Measurements from ENCODE around the gene RAMP1.
A peak's percentile ranks its signal among the peaks of the same experiment; 100 is the strongest.

Gene RAMP1

DNA sequence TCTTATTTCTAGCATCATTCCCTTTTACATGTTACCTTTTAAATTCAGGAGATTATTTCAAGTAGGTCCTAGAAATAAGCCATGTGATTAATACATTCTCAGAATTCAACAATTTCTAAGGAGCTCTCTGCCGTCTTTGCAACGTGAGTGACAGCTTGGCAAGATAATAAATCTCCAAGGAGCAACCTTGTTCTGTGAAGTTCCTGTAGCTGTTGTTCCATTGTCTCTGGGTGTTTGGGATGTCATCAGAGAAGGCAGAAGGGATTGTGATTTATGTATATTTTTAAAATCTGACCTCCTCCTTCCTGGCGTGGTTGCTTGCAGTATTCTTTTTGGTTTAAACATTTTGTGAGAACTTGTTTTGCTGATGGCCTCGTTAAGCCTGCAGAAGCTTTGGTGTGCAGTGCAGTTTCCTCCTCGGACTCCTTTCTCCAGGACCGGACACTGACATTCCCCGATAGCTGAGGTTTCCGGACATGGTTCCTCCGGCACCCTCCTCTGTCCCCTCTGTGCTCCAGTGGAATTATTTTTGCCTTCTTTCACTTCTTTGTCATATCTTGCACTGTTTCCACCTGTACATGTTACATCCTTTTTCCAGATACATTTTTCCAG lies 33.7 kb downstream of the RAMP1 start:
- Mint-ChIP-seq H3K4me1 (peaks cover 17% of the 10 kb centered on the region), H3K27ac (peak overlapping the region; percentile 31), H3K4me3 (no peak overlapping the region), H3K27me3 (no peaks in the 10 kb centered on the region), H3K9me3 (no peaks in the 10 kb centered on the region), H3K36me3 (no peaks in the 10 kb centered on the region)
- ATAC-seq, result no peak

- ATAC-seq, result no peak
- Mint-ChIP-seq H3K36me3 (no peaks in the 10 kb centered on the region), H3K9me3 (no peaks in the 10 kb centered on the region), H3K27ac (no peak overlapping the region), H3K4me3 (no peak overlapping the region), H3K27me3 (no peaks in the 10 kb centered on the region), H3K4me1 (peaks cover 31% of the 10 kb centered on the region)
These were observed 35.1 kb downstream of the RAMP1 start for GRCh38 chr2:237894396-237894979.

DNA sequence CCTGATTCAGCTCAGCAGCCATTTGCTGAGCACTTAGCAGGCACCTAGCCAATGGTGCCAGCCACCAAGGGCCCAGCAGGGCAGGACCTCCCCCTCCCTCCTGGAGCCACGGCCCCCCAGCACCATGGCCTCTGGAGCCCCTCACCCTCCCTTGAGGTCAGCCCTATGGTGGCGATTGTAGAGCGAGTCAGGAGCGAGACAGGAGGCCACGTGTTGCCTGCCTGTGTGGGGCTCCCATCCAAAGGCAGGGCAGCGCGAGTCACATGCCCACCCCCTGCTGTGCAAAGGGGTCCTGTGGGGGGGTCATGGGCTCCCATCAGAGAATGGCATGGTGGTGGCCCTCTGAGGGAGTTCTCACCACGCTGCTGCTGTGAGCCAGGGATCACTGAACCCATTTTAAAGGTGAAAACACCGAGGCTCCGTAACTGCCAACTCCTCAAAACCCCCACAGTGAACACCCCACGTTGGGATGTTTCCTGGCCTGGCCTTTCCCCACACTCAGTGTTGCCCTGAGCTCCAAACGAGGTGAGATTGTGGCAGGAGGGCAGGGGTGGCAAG lies 35.6 kb downstream of the RAMP1 start:
- Mint-ChIP-seq H3K36me3 (no peaks in the 10 kb centered on the region), H3K4me1 (peaks cover 32% of the 10 kb centered on the region), H3K27ac (no peak overlapping the region), H3K9me3 (no peaks in the 10 kb centered on the region), H3K4me3 (no peak overlapping the region), H3K27me3 (no peaks in the 10 kb centered on the region)
- no peak for ATAC-seq

GRCh38 chr2:237895544-237896506 lies 36.4 kb downstream of the RAMP1 start:
- ATAC-seq, result no peak
- Mint-ChIP-seq H3K27ac (peak overlapping the region; percentile 77), H3K4me1 (peaks cover 27% of the 10 kb centered on the region)

GRCh38 chr2:237896507-237896892 lies 37.1 kb downstream of the RAMP1 start:
- Mint-ChIP-seq H3K27ac (peak overlapping the region; percentile 77), H3K36me3 (peaks cover 4% of the 10 kb centered on the region), H3K9me3 (no peaks in the 10 kb centered on the region), H3K4me3 (no peak overlapping the region), H3K4me1 (peaks cover 30% of the 10 kb centered on the region), H3K27me3 (peaks cover 4% of the 10 kb centered on the region)
- no peak for ATAC-seq

More at GRCh38 chr2:237895544-237896506, 36.4 kb downstream of the RAMP1 start:
- no peaks in the 10 kb centered on the region for H3K36me3 Mint-ChIP-seq
- no peaks in the 10 kb centered on the region for H3K9me3 Mint-ChIP-seq
- H3K27me3 Mint-ChIP-seq, result no peaks in the 10 kb centered on the region
- H3K4me3 Mint-ChIP-seq, result no peak overlapping the region

GRCh38 chr2:237896956-237897355 lies 37.5 kb downstream of the RAMP1 start:
- no peak for ATAC-seq
- Mint-ChIP-seq H3K27ac (peak overlapping the region; percentile 77), H3K36me3 (peaks cover 8% of the 10 kb centered on the region), H3K27me3 (peaks cover 8% of the 10 kb centered on the region), H3K9me3 (no peaks in the 10 kb centered on the region), H3K4me1 (peaks cover 35% of the 10 kb centered on the region), H3K4me3 (no peak overlapping the region)

GRCh38 chr2:237898057-237898414 lies 38.6 kb downstream of the RAMP1 start:
- no peaks in the 10 kb centered on the region for H3K9me3 Mint-ChIP-seq
- peaks cover 37% of the 10 kb centered on the region for H3K4me1 Mint-ChIP-seq
- H3K27ac Mint-ChIP-seq, result peak overlapping the region; percentile 77
- no peak overlapping the region for H3K4me3 Mint-ChIP-seq
- H3K27me3 Mint-ChIP-seq, result peaks cover 13% of the 10 kb centered on the region
- H3K36me3 Mint-ChIP-seq, result peaks cover 9% of the 10 kb centered on the region
- ATAC-seq, result no peak

- Mint-ChIP-seq H3K9me3 (no peaks in the 10 kb centered on the region), H3K27ac (peak overlapping the region; percentile 74), H3K4me1 (peaks cover 58% of the 10 kb centered on the region), H3K4me3 (no peak overlapping the region), H3K36me3 (peaks cover 9% of the 10 kb centered on the region), H3K27me3 (peaks cover 13% of the 10 kb centered on the region)
- no peak for ATAC-seq
These were observed 41.7 kb downstream of the RAMP1 start for GRCh38 chr2:237900891-237901831.

DNA sequence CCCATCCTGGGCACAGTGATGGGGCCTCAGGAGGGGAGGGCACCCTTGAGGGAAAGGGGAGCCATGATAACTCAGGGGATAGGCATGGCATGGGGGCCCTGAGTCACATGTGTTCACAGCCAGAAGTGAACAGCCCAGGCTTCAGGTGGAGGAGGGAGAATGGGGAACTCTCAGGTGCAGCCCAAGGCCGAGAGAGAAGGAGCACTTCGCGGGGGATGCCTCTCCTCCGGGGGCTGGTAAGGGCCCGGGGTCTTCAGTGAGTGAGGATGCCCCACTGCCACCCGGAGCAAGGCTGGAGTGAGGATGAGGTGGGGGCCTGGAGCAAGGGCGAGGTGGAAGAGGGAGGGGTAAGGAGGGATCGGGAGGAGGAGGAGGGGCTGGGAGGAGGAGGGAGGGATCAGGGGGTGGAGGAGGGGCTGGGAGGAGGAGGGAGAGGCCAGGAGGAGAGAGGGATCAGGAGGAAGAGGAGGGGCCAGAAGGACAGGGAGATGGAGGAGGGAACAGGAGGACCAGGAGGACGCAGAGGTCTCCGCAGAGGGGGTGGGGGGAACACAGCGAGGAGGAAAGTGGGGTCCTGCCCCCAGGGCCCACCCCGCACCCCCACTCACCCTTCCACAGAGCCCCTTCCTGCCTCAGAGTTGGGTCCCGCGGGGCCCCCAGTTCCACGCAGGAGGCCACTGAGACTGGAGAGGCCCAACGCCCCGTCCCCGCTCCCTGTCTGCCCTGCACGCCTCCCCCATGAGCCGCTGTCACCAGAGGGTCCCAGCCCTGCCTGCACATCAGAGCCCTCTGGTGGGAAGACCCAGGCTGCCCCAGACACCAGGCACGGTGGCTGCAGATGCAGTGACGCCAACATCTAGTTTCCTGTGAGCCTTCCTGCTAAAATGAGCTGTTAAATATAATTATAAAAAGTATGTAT lies 42.8 kb downstream of the RAMP1 start:
- ATAC-seq, result no peak
- peaks cover 64% of the 10 kb centered on the region for H3K4me1 Mint-ChIP-seq

GRCh38 chr2:237904831-237905599 lies 45.6 kb downstream of the RAMP1 start:
- peaks cover 18% of the 10 kb centered on the region for H3K36me3 Mint-ChIP-seq
- H3K27ac Mint-ChIP-seq, result peak overlapping the region; percentile 84
- ATAC-seq, result peak; percentile 77
- peaks cover 50% of the 10 kb centered on the region for H3K4me1 Mint-ChIP-seq
- H3K4me3 Mint-ChIP-seq, result peak overlapping the region; percentile 28
- peaks cover 15% of the 10 kb centered on the region for H3K27me3 Mint-ChIP-seq
- peaks cover 7% of the 10 kb centered on the region for H3K9me3 Mint-ChIP-seq

More for the DNA sequence above, 42.8 kb downstream of the RAMP1 start:
- Mint-ChIP-seq H3K27ac (peak overlapping the region; percentile 74), H3K36me3 (peaks cover 13% of the 10 kb centered on the region), H3K9me3 (peaks cover 3% of the 10 kb centered on the region), H3K4me3 (no peak overlapping the region), H3K27me3 (peaks cover 13% of the 10 kb centered on the region)

DNA sequence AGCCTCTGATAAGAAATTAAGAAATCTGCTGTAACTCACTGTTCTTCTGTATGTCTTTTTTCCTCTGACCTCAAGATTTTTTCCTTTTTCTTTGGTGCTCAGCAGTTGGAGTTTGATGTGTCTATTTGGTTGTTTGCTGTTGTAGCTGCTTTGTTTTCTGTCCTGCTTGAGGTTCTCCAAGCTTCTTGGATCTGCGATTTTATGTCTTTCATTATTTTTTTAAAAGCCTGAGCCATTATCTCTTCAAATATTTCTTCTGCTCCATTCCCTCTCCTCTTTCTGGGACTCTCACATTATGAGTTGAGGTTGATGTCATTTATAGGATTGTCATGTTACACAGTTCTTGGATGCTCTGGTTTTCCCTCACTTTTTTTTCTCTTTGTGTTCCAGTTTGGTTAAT lies 47.7 kb downstream of the RAMP1 start:
- no peak overlapping the region for H3K4me3 Mint-ChIP-seq
- H3K4me1 Mint-ChIP-seq, result peaks cover 36% of the 10 kb centered on the region
- no peak for ATAC-seq
- peaks cover 10% of the 10 kb centered on the region for H3K9me3 Mint-ChIP-seq
- H3K27ac Mint-ChIP-seq, result peak overlapping the region; percentile 84
- H3K36me3 Mint-ChIP-seq, result peaks cover 9% of the 10 kb centered on the region
- H3K27me3 Mint-ChIP-seq, result peaks cover 16% of the 10 kb centered on the region

- no peak for ATAC-seq
- H3K4me1 Mint-ChIP-seq, result peaks cover 25% of the 10 kb centered on the region
- H3K9me3 Mint-ChIP-seq, result peaks cover 10% of the 10 kb centered on the region
- no peak overlapping the region for H3K4me3 Mint-ChIP-seq
- H3K27me3 Mint-ChIP-seq, result peaks cover 13% of the 10 kb centered on the region
- peaks cover 9% of the 10 kb centered on the region for H3K36me3 Mint-ChIP-seq
- no peak overlapping the region for H3K27ac Mint-ChIP-seq
These were observed 49.8 kb downstream of the RAMP1 start for GRCh38 chr2:237909075-237909695.
